Upper lobe of left lung (tissue), 6 donors: ENCODE measurements around the gene TDRD6. TPM values are rescaled to one million over a fixed set of nuclear protein-coding genes. Genes with fewer than 3 reads are reported as not detected.
A peak's percentile ranks its signal among the peaks of the same experiment; 100 is the strongest.

ENCODE experiments used
- ATAC-seq, 2 donors: fragments of 200-7000 bp; cut with Tn5 transposase; one replicate each; pipeline ENCODE4 v1.9.1; 2022; ENCODE audit warnings: mild to moderate bottlenecking in 2 of 2, moderate library complexity in 2 of 2; ENCODE audit not compliant: low FRiP score in 2 of 2
- DNase-seq, 2 donors: peaks; one replicate each; pipeline ENCODE4 v3.0.0-alpha.2; 2019 to 2020
- H3K27ac ChIP-seq, 4 donors: fragments of 200-600 bp; sonication (generic); one replicate each; pipeline ENCODE4 v1.5.1; 2016 to 2019
- H3K27me3 ChIP-seq, 4 donors: fragments of 200-600 bp; sonication (generic); one replicate each; pipeline ENCODE4 v1.5.1; 2017 to 2019
- H3K36me3 ChIP-seq, 4 donors: fragments of 200-600 bp; sonication (generic); one replicate each; pipeline ENCODE4 v1.5.1; 2016 to 2019
- H3K4me1 ChIP-seq, 4 donors: fragments of 200-600 bp; sonication (generic); one replicate each; pipeline ENCODE4 v1.5.1; 2018 to 2019
- H3K4me3 ChIP-seq, 4 donors: fragments of 200-600 bp; sonication (generic); one replicate each; pipeline ENCODE4 v1.5.1; 2017 to 2019; ENCODE audit warnings: mild to moderate bottlenecking in 2 of 4, moderate library complexity in 1 of 4
- H3K9me3 ChIP-seq, 4 donors: fragments of 200-600 bp; sonication (generic); one replicate each; pipeline ENCODE4 v1.5.1; 2018 to 2019
- EP300 ChIP-seq, 4 donors: sonication (generic); formaldehyde crosslinking; IDR thresholded peaks; one replicate each; pipeline ENCODE4 v1.5.1; 2017; ENCODE audit warnings: antibody characterized with exemption in 4 of 4, control low read depth in 2 of 4
- POLR2A ChIP-seq, 4 donors: fragments of 450-650 bp; IDR thresholded peaks; one replicate each; pipeline ENCODE4 v1.5.1; 2016 to 2017; ENCODE audit warnings: antibody characterized with exemption in 4 of 4, mild to moderate bottlenecking in 2 of 4
- POLR2AphosphoS5 ChIP-seq, 2 donors: sonication (generic); formaldehyde crosslinking; IDR thresholded peaks; one replicate each; pipeline ENCODE4 v1.5.1; 2017; ENCODE audit warnings: antibody characterized with exemption in 2 of 2
- WGBS, 2 donors: methylation state at CpG; one replicate each; pipeline ENCODE4 v1.1.5; 2017 to 2018; 5-methylcytosine and 5-hydroxymethylcytosine counted together
- total RNA-seq, 6 donors: library from RNA; depleted of rRNA in 4 of 6; stranded (reverse); fragments of >200 nt in 4 of 6; gene quantifications; one replicate each; pipeline versions ENCODE4 v1.1.0 to v1.2.1, GENCODE V29; 2016 to 2021
- TF ChIP-seq, protein P1 (sequence below), 6 experiments: fragments of 450-650 bp in 4 of 6; fragments of 200-600 bp in 2 of 6; sonication (generic) in 2 of 6; IDR thresholded peaks; one replicate each; pipeline ENCODE4 v1.5.1; 2016 to 2019; ENCODE audit warnings: antibody characterized with exemption in 6 of 6
- donor health status: DM: no; HTN: no; CAD: no; lungs with moderate emphysema.
- donor health status: DM: no; HTN: yes; CAD: no; lungs with severe emphysema.

The TDRD6 gene
- total RNA-seq, 6 donors from 2014 or later = 0.15 to 3.1 (median 0.53) TPM

DNA sequence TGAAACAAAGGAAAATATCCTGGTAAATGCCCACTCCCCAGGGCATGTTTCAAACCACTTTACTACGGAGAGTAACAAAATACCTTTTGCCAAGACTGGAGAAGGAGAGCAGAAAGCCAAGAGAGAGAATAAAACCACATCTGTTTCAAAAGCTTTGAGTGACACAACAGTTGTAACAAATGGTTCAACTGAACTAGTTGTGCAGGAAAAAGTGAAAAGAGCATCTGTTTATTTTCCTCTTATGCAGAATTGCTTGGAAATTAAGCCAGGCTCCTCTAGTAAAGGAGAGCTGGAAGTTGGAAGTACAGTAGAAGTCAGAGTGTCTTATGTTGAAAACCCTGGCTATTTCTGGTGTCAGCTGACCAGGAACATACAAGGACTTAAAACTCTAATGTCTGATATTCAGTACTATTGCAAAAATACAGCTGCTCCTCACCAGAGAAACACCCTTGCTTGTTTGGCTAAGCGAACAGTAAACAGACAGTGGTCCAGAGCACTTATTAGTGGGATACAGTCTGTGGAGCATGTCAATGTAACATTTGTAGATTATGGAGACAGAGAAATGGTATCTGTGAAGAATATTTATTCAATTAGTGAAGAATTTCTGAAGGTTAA, 2.6 kb downstream of the TDRD6 start:
- 76 to 84% methylated on average over 2 of the region's 2 CpGs for WGBS, 2 donors
- Histone ChIP-seq H3K9me3 (no peaks in the 10 kb centered on the region), H3K27me3 (no peaks in the 10 kb centered on the region), H3K36me3 (no peaks in the 10 kb centered on the region), H3K27ac (no peak overlapping the region), H3K4me3 (no peak overlapping the region), H3K4me1 (no peaks in the 10 kb centered on the region)
- TF ChIP-seq, protein P1, sequence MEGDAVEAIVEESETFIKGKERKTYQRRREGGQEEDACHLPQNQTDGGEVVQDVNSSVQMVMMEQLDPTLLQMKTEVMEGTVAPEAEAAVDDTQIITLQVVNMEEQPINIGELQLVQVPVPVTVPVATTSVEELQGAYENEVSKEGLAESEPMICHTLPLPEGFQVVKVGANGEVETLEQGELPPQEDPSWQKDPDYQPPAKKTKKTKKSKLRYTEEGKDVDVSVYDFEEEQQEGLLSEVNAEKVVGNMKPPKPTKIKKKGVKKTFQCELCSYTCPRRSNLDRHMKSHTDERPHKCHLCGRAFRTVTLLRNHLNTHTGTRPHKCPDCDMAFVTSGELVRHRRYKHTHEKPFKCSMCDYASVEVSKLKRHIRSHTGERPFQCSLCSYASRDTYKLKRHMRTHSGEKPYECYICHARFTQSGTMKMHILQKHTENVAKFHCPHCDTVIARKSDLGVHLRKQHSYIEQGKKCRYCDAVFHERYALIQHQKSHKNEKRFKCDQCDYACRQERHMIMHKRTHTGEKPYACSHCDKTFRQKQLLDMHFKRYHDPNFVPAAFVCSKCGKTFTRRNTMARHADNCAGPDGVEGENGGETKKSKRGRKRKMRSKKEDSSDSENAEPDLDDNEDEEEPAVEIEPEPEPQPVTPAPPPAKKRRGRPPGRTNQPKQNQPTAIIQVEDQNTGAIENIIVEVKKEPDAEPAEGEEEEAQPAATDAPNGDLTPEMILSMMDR (IDR thresholded peaks at IDR 0.05) = no peak
- TF ChIP-seq POLR2AphosphoS5 (IDR thresholded peaks at IDR 0.05) = no peak
- no peak for TF ChIP-seq POLR2A (IDR thresholded peaks at IDR 0.05)
- TF ChIP-seq EP300 (IDR thresholded peaks at IDR 0.05) = no peak
- no peak for ATAC-seq
- DNase-seq = no peak

GRCh38 chr6:46690911-46691451, 3.3 kb downstream of the TDRD6 start:
- no peaks in the 10 kb centered on the region for H3K27me3 ChIP-seq
- no peaks in the 10 kb centered on the region for H3K9me3 ChIP-seq
- ATAC-seq = no peak
- TF ChIP-seq POLR2AphosphoS5 (IDR thresholded peaks at IDR 0.05) (no peak), EP300 (IDR thresholded peaks at IDR 0.05) (no peak), POLR2A (IDR thresholded peaks at IDR 0.05) (no peak)
- TF ChIP-seq, protein P1 (IDR thresholded peaks at IDR 0.05) = no peak
- DNase-seq = no peak
- WGBS, 2 donors = 56 to 63% methylated on average over 1 of the region's 1 CpG
- H3K4me1 ChIP-seq = no peaks in the 10 kb centered on the region
- H3K27ac ChIP-seq = no peak overlapping the region
- no peaks in the 10 kb centered on the region for H3K36me3 ChIP-seq
- H3K4me3 ChIP-seq = no peak overlapping the region

GRCh38 chr6:46699970-46700369, 12.3 kb downstream of the TDRD6 start:
- 71 to 88% methylated on average over 1 of the region's 1 CpG for WGBS, 2 donors
- no peak for ATAC-seq
- no peak for TF ChIP-seq POLR2AphosphoS5 (IDR thresholded peaks at IDR 0.05)
- no peak for TF ChIP-seq POLR2A (IDR thresholded peaks at IDR 0.05)
- TF ChIP-seq, protein P1 (IDR thresholded peaks at IDR 0.05) = no peak
- TF ChIP-seq EP300 (IDR thresholded peaks at IDR 0.05) = no peak

GRCh38 chr6:46704562-46704961, 16.9 kb downstream of the TDRD6 start:
- Histone ChIP-seq H3K4me1 (no peaks in the 10 kb centered on the region), H3K9me3 (no peaks in the 10 kb centered on the region), H3K36me3 (no peaks in the 10 kb centered on the region), H3K27ac (no peak overlapping the region), H3K4me3 (no peak overlapping the region), H3K27me3 (no peaks in the 10 kb centered on the region)
- peak in 1 of 2 donors; percentile 65 for ATAC-seq
- DNase-seq = no peak
- whole genome bisulfite sequencing, 2 donors = 5 to 6% methylated on average over 3 of the region's 3 CpGs
- no peak for TF ChIP-seq POLR2A (IDR thresholded peaks at IDR 0.05)
- TF ChIP-seq, protein P1 (IDR thresholded peaks at IDR 0.05) = peak in 1 of 6 experiments; percentile 25

More at GRCh38 chr6:46699970-46700369, 12.3 kb downstream of the TDRD6 start:
- DNase-seq = no peak
- no peak overlapping the region for H3K4me3 ChIP-seq
- H3K4me1 ChIP-seq = no peaks in the 10 kb centered on the region
- H3K36me3 ChIP-seq = no peaks in the 10 kb centered on the region
- H3K9me3 ChIP-seq = no peaks in the 10 kb centered on the region
- no peak overlapping the region for H3K27ac ChIP-seq
- no peaks in the 10 kb centered on the region for H3K27me3 ChIP-seq

DNA sequence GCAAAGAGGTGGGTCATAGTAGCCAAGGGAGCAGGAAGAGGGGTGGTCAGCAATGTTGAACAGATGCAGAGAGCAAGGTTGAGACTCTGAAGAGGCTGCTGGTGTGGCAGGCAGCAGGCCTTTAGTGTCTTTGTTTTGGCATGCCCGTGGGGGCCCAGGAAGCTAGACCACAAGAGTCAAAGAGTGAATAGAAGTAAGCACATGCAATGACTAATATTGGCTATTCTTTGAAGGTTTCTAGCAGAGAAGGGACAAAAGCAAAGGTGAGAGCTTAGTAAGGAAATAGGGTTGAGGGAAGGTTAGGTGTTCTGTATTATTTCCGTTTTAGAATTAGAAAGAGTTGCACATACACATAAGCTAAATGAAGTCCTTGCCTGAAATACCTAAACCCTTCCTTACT, 18.8 kb downstream of the TDRD6 start:
- H3K36me3 ChIP-seq = no peaks in the 10 kb centered on the region
- TF ChIP-seq, protein P1 (IDR thresholded peaks at IDR 0.05) = no peak
- TF ChIP-seq POLR2A (IDR thresholded peaks at IDR 0.05) (no peak), EP300 (IDR thresholded peaks at IDR 0.05) (no peak), POLR2AphosphoS5 (IDR thresholded peaks at IDR 0.05) (no peak)
- no peak for DNase-seq
- H3K9me3 ChIP-seq = no peaks in the 10 kb centered on the region
- ATAC-seq = no peak
- H3K27ac ChIP-seq = no peak overlapping the region
- no peaks in the 10 kb centered on the region for H3K4me1 ChIP-seq
- no peaks in the 10 kb centered on the region for H3K27me3 ChIP-seq
- 91 to 92% methylated on average over 2 of the region's 2 CpGs for WGBS, 2 donors
- no peak overlapping the region for H3K4me3 ChIP-seq
